ENCODE results near the gene ARTN. TPM values are rescaled to one million over a fixed set of nuclear protein-coding genes. Genes with fewer than 3 reads are reported as not detected.

The ARTN gene
- total and polyA plus RNA-seq, 9 of the 15 experiments (the other 6 are each of a cell fraction or from before 2014, with no cell fraction given): 0.06 to 0.38 TPM; not detected in 7

- TF ChIP-seq RAD51 (IDR thresholded peaks at IDR 0.05; ENCODE audit: borderline replicate concordance, low read depth) (no peak), TSHZ1 (CRISPR knock-in tag; IDR thresholded peaks at IDR 0.05) (no peak), BRF2 (IDR thresholded peaks at IDR 0.05; ENCODE audit: borderline replicate concordance, insufficient read depth, insufficient read length) (no peak), ZBTB40 (IDR thresholded peaks at IDR 0.05) (no peak), ZBTB40 (CRISPR knock-in tag; IDR thresholded peaks at IDR 0.05) (no peak), RBM15 (IDR thresholded peaks at IDR 0.05; ENCODE audit: insufficient read depth, low read length) (no peak), ZSCAN32 (CRISPR knock-in tag; IDR thresholded peaks at IDR 0.05) (no peak), IFI16 (CRISPR knock-in tag; IDR thresholded peaks at IDR 0.05) (no peak), ZC3H11A (IDR thresholded peaks at IDR 0.05; ENCODE audit: low read depth, low read length) (no peak), PHF20 (IDR thresholded peaks at IDR 0.05; ENCODE audit: partially characterized antibody) (no peak), KDM2B (CRISPR knock-in tag; IDR thresholded peaks at IDR 0.05) (no peak), SIN3B (IDR thresholded peaks at IDR 0.05; ENCODE audit: low read depth) (no peak)
These were observed 742 bp downstream of the ARTN start (continued) for GRCh38 chr1:43934101-43934985.

Data from K562 (cell line).